T-helper 1 cell treated with Interleukin-12 subunit alpha and Interleukin-12 subunit beta and Interleukin-4 antibody, amounts not matched to agents 30 μg/mL and 1 μg/mL, for 36 hours (primary cell): Measurements from ENCODE around the gene SPACA1.
"Not testable (repeated sequence)": the region's sequence is repeated elsewhere in the genome, so short reads cannot be mapped to it uniquely, and the experiment has no call there.

Source experiments
- H3K27ac Mint-ChIP-seq: one replicate; pipeline ENCODE4 v1.8.0; 2021; ENCODE audit warnings: mild to moderate bottlenecking, mixed read lengths
- H3K27me3 Mint-ChIP-seq: one replicate; pipeline ENCODE4 v1.8.0; 2021; ENCODE audit warnings: low read depth, mixed read lengths
- H3K36me3 Mint-ChIP-seq: one replicate; pipeline ENCODE4 v1.8.0; 2021; ENCODE audit warnings: low read depth, mixed read lengths
- H3K4me1 Mint-ChIP-seq: one replicate; pipeline ENCODE4 v1.8.0; 2021; ENCODE audit warnings: low read depth, mixed read lengths
- H3K4me3 Mint-ChIP-seq: one replicate; pipeline ENCODE4 v1.8.0; 2021; ENCODE audit warnings: mild to moderate bottlenecking, moderate library complexity, mixed read lengths
- H3K9me3 Mint-ChIP-seq: one replicate; pipeline ENCODE4 v1.8.0; 2021; ENCODE audit warnings: mixed read lengths

SPACA1 gene

GRCh38 chr6:88047510-88048150 lies at the start of gene SPACA1:
Gene SPACA1 (plus strand): TSS chr6:88047841. CDS start chr6:88047906, 65 bp downstream.
- Mint-ChIP-seq H3K9me3 (no peaks in the 10 kb centered on the region), H3K4me1 (no peaks in the 10 kb centered on the region), H3K27me3 (peaks cover 7% of the 10 kb centered on the region), H3K27ac (no peak within 1 kb of the TSS), H3K4me3 (no peak within 1 kb of the TSS), H3K36me3 (no peaks in the 10 kb centered on the region)

- H3K27ac Mint-ChIP-seq: no peak overlapping the region
- H3K9me3 Mint-ChIP-seq: no peaks in the 10 kb centered on the region
- H3K36me3 Mint-ChIP-seq: no peaks in the 10 kb centered on the region
- no peaks in the 10 kb centered on the region for H3K4me1 Mint-ChIP-seq
- no peaks in the 10 kb centered on the region for H3K27me3 Mint-ChIP-seq
- no peak overlapping the region for H3K4me3 Mint-ChIP-seq
Measured at GRCh38 chr6:88000713-88001112, 46.9 kb upstream of the SPACA1 start.

- H3K36me3 Mint-ChIP-seq, H3K27ac Mint-ChIP-seq, H3K4me3 Mint-ChIP-seq, H3K4me1 Mint-ChIP-seq, H3K27me3 Mint-ChIP-seq, H3K9me3 Mint-ChIP-seq: not testable (repeated sequence)
Measured at GRCh38 chr6:88001279-88001678, 46.4 kb upstream of the SPACA1 start.

- no peak overlapping the region for H3K27ac Mint-ChIP-seq
- no peaks in the 10 kb centered on the region for H3K36me3 Mint-ChIP-seq
- H3K9me3 Mint-ChIP-seq: no peaks in the 10 kb centered on the region
- H3K27me3 Mint-ChIP-seq: no peaks in the 10 kb centered on the region
- H3K4me1 Mint-ChIP-seq: no peaks in the 10 kb centered on the region
- H3K4me3 Mint-ChIP-seq: no peak overlapping the region
Measured at GRCh38 chr6:88004707-88005106, 42.9 kb upstream of the SPACA1 start.

GRCh38 chr6:88006557-88006956 lies 41.1 kb upstream of the SPACA1 start:
- H3K27me3 Mint-ChIP-seq: no peaks in the 10 kb centered on the region
- H3K9me3 Mint-ChIP-seq: no peaks in the 10 kb centered on the region

DNA sequence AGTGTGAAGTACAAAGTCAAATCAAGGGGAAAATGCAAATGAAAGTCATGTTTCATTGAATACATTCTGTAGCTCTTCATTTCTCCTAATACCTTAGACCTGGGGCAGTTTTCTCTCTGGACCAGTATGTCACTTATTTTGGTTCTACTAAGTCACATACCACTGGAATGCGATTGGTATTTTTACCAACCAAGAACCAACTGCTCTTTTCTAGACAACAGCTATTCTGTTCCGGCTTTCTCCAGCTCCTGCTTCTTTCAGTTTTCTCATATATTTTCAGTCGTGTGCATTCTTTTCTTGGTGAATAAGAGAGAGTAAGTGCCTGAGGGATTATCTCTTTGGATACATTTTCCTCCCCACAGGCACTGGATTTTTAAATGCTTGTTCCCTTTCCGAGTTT lies 39.2 kb upstream of the SPACA1 start:
- Mint-ChIP-seq H3K27me3 (no peaks in the 10 kb centered on the region), H3K27ac (no peak overlapping the region), H3K4me1 (peaks cover 6% of the 10 kb centered on the region), H3K36me3 (no peaks in the 10 kb centered on the region), H3K9me3 (no peaks in the 10 kb centered on the region), H3K4me3 (no peak overlapping the region)

More at GRCh38 chr6:88006557-88006956, 41.1 kb upstream of the SPACA1 start:
- Mint-ChIP-seq H3K4me1 (no peaks in the 10 kb centered on the region), H3K27ac (no peak overlapping the region), H3K36me3 (no peaks in the 10 kb centered on the region), H3K4me3 (no peak overlapping the region)

GRCh38 chr6:88008831-88009231 lies 38.8 kb upstream of the SPACA1 start:
- H3K9me3 Mint-ChIP-seq: no peaks in the 10 kb centered on the region
- H3K4me3 Mint-ChIP-seq: no peak overlapping the region
- no peaks in the 10 kb centered on the region for H3K27me3 Mint-ChIP-seq
- no peaks in the 10 kb centered on the region for H3K36me3 Mint-ChIP-seq
- peaks cover 6% of the 10 kb centered on the region for H3K4me1 Mint-ChIP-seq
- no peak overlapping the region for H3K27ac Mint-ChIP-seq

DNA sequence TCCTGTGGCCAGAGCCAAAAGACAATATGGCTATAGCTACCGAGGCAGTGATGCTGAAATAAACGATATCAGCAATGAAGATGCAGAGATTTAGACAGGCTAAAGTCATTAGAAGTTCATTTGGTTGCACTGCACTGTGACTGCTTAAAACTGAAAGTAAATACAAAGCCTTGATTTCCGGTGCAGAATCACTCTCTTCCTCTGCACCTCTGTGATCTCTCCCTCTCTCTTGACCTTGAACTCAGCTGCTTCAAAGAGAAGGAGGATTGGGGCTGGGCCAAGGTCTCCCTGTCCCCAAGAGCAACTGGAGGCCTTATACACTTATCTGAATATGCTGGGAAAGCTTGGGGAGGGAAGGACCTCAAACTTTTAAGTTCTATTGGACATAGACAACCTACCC lies 34.6 kb upstream of the SPACA1 start:
- Mint-ChIP-seq H3K4me3 (no peak overlapping the region), H3K4me1 (peaks cover 6% of the 10 kb centered on the region), H3K9me3 (no peaks in the 10 kb centered on the region)

DNA sequence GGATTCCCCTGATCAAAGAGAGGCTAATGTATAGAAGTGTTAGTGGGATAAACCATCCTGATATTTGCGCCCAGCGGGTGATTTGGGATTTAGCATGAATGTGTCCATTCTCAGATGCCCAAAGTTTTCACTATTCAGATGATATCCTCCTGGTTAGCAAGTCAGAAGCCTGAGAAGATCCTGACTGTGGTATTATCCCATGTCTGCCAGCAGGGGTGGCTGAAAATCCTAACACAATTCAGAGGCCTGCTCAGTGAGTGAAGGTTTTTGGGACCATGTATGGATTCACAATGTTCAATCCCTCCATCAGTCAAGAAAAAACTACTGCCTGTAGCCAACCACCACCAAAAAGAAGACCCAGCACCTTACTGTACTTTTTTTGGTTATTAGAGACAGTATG lies 34.1 kb upstream of the SPACA1 start:
- H3K27ac Mint-ChIP-seq: no peak overlapping the region
- no peak overlapping the region for H3K4me3 Mint-ChIP-seq
- no peaks in the 10 kb centered on the region for H3K36me3 Mint-ChIP-seq
- peaks cover 6% of the 10 kb centered on the region for H3K4me1 Mint-ChIP-seq
- H3K27me3 Mint-ChIP-seq: no peaks in the 10 kb centered on the region
- no peaks in the 10 kb centered on the region for H3K9me3 Mint-ChIP-seq

More for the DNA sequence above, 34.6 kb upstream of the SPACA1 start:
- Mint-ChIP-seq H3K27ac (no peak overlapping the region), H3K36me3 (no peaks in the 10 kb centered on the region), H3K27me3 (no peaks in the 10 kb centered on the region)

- no peak overlapping the region for H3K27ac Mint-ChIP-seq
- H3K4me3 Mint-ChIP-seq: no peak overlapping the region
- H3K36me3 Mint-ChIP-seq: no peaks in the 10 kb centered on the region
- no peaks in the 10 kb centered on the region for H3K27me3 Mint-ChIP-seq
- H3K4me1 Mint-ChIP-seq: no peaks in the 10 kb centered on the region
- no peaks in the 10 kb centered on the region for H3K9me3 Mint-ChIP-seq
Measured at GRCh38 chr6:88020439-88020838, 27.2 kb upstream of the SPACA1 start.

DNA sequence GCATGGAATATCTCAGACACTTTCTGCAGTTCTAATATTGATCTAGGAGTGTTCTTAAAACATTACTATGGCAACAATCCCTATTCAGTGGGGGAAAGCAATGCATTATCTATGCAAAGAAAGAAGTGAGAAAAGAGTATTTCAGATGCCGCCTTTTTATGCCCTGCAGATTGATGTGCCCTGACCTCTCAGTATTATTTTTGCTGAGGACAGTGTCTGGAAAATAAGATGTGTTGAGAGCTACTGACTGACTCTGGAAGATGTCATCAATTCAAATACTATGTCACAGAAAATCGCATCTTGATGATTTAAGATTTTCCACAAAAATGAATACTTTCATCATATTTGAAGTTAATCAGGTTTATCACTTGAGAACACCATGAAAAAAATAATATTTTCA lies 22.9 kb upstream of the SPACA1 start:
- Mint-ChIP-seq H3K9me3 (peaks cover 10% of the 10 kb centered on the region), H3K27ac (no peak overlapping the region), H3K4me3 (no peak overlapping the region), H3K36me3 (no peaks in the 10 kb centered on the region), H3K27me3 (no peaks in the 10 kb centered on the region), H3K4me1 (no peaks in the 10 kb centered on the region)

- H3K36me3 Mint-ChIP-seq: peaks cover 2% of the 10 kb centered on the region
- H3K4me1 Mint-ChIP-seq: no peaks in the 10 kb centered on the region
- H3K27ac Mint-ChIP-seq: no peak overlapping the region
- H3K4me3 Mint-ChIP-seq: no peak overlapping the region
- H3K27me3 Mint-ChIP-seq: no peaks in the 10 kb centered on the region
- peaks cover 44% of the 10 kb centered on the region for H3K9me3 Mint-ChIP-seq
Measured at GRCh38 chr6:88031550-88031949, 16.1 kb upstream of the SPACA1 start.

GRCh38 chr6:88044530-88044929 lies 3.1 kb upstream of the SPACA1 start:
- peaks cover 7% of the 10 kb centered on the region for H3K27me3 Mint-ChIP-seq
- no peaks in the 10 kb centered on the region for H3K4me1 Mint-ChIP-seq
- no peaks in the 10 kb centered on the region for H3K9me3 Mint-ChIP-seq
- no peak overlapping the region for H3K27ac Mint-ChIP-seq
- H3K36me3 Mint-ChIP-seq: no peaks in the 10 kb centered on the region
- H3K4me3 Mint-ChIP-seq: no peak overlapping the region

- Mint-ChIP-seq H3K27me3 (peaks cover 7% of the 10 kb centered on the region), H3K27ac (no peak overlapping the region), H3K4me1 (no peaks in the 10 kb centered on the region), H3K4me3 (no peak overlapping the region), H3K36me3 (no peaks in the 10 kb centered on the region), H3K9me3 (no peaks in the 10 kb centered on the region)
Measured at GRCh38 chr6:88045521-88046136, 2.0 kb upstream of the SPACA1 start.

DNA sequence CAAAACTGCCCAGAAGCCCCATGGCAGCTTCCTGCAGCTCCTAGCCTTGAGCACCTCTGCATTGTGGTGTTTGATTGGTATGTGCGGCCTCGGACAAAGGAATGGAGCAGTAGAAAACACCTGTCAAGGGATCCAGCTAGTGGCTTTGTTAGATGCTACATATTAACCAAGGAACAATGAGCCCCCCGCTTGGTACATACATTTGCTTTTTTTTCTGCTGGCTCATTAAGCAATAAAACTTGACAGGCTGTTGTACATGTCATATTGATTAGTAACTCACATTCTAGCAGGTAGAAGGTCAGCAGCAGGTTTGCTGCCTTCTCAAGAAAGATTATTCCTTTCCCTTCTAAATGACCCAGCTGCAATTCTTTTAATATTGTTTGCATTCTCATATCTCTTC lies 937 bp downstream of the SPACA1 start:
- Mint-ChIP-seq H3K27ac (no peak overlapping the region), H3K27me3 (peaks cover 7% of the 10 kb centered on the region), H3K9me3 (no peaks in the 10 kb centered on the region), H3K4me3 (no peak overlapping the region), H3K4me1 (no peaks in the 10 kb centered on the region), H3K36me3 (no peaks in the 10 kb centered on the region)
